OCI-LY7 (cell line): ENCODE results near the gene DTX3L. TPM values are rescaled to one million over a fixed set of nuclear protein-coding genes. Genes with fewer than 3 reads are reported as not detected.

Experiments
- BruUV-seq: library from RNA; stranded (reverse); fragments of 400-500 nt; replicated peaks from 2 replicates; lab custom pipeline; 2021; lab: Mats Ljungman, UMichigan
- CTCF ChIA-PET: fragments of 300-600 bp; sonication (Branson Sonifier 250); formaldehyde crosslinking; loops from one replicate; lab custom pipeline; 2022; ENCODE audit warnings: antibody characterized with exemption; ENCODE audit not compliant: unreplicated experiment; lab: Charles Lee
- POLR2A ChIA-PET: fragments of 300-600 bp; sonication (Branson Sonifier 250); formaldehyde crosslinking; loops from one replicate; lab custom pipeline; 2022; ENCODE audit warnings: antibody characterized with exemption; lab: Charles Lee
- DNase-seq: peaks from one replicate; pipeline ENCODE4 v3.0.0-alpha.2; 2015; ENCODE audit warnings: low spot score
- H2AFZ ChIP-seq: fragments of 200-600 bp; sonication (generic), shearing (Covaris generic); 2 replicates; pipeline ENCODE4 v1.6.1; 2014; ENCODE audit warnings: mild to moderate bottlenecking, antibody characterized with exemption, low read length, moderate library complexity
- H3K27ac ChIP-seq: fragments of 200-600 bp; sonication (generic); 2 replicates; pipeline ENCODE4 v1.5.1; 2014; ENCODE audit warnings: mixed run types, low read depth, mild to moderate bottlenecking, moderate library complexity, low read length, inconsistent platforms; ENCODE audit not compliant: poor library complexity, severe bottlenecking
- H3K36me3 ChIP-seq: fragments of 200-600 bp; sonication (generic); 2 replicates; pipeline ENCODE4 v1.6.1; 2014; ENCODE audit warnings: mild to moderate bottlenecking, antibody characterized with exemption, low read length, moderate library complexity, mixed read lengths; ENCODE audit not compliant: insufficient read depth
- H3K4me1 ChIP-seq: fragments of 200-600 bp; sonication (generic); 2 replicates; pipeline ENCODE4 v1.5.1; 2014; ENCODE audit warnings: mild to moderate bottlenecking, low read length; ENCODE audit not compliant: insufficient read depth, poor library complexity, severe bottlenecking
- H3K4me2 ChIP-seq: fragments of 200-600 bp; sonication (generic); 2 replicates; pipeline ENCODE4 v1.6.1; 2014; ENCODE audit warnings: mild to moderate bottlenecking, low read length
- H3K4me3 ChIP-seq: fragments of 200-600 bp; sonication (generic); 2 replicates; pipeline ENCODE4 v1.5.1; 2014; ENCODE audit warnings: mild to moderate bottlenecking, low read depth, low read length; ENCODE audit not compliant: poor library complexity, severe bottlenecking
- H3K79me2 ChIP-seq: fragments of 200-600 bp; sonication (generic); 2 replicates; pipeline ENCODE4 v1.6.1; 2016; ENCODE audit warnings: low read depth, mild to moderate bottlenecking, low read length, moderate library complexity, mixed read lengths; ENCODE audit not compliant: insufficient read depth
- H3K9me2 ChIP-seq: fragments of 200-600 bp; sonication (generic); 2 replicates; pipeline ENCODE4 v1.6.1; 2016; ENCODE audit warnings: mild to moderate bottlenecking, low read length, mixed read lengths; ENCODE audit not compliant: insufficient read depth
- H3K9me3 ChIP-seq: fragments of 200-600 bp; sonication (generic); 2 replicates; pipeline ENCODE4 v1.6.1; 2014; ENCODE audit warnings: mild to moderate bottlenecking, mixed run types, low read length, mixed read lengths
- H4K20me1 ChIP-seq: fragments of 200-600 bp; sonication (generic); 2 replicates; pipeline ENCODE4 v1.6.1; 2014; ENCODE audit warnings: mild to moderate bottlenecking, antibody characterized with exemption, low read length, moderate library complexity, mixed read lengths; ENCODE audit not compliant: insufficient read depth
- CTCF ChIP-seq: fragments of 200-600 bp; sonication (generic); conservative IDR thresholded peaks from 2 replicates; pipeline ENCODE4 v1.5.1; 2014; ENCODE audit warnings: mild to moderate bottlenecking, antibody characterized with exemption, low read length, moderate library complexity, mixed read lengths
- EZH2phosphoT487 ChIP-seq: fragments of 200-600 bp; sonication (generic); IDR thresholded peaks from 2 replicates; pipeline ENCODE4 v1.6.1; 2018; ENCODE audit warnings: low read depth, borderline replicate concordance, mild to moderate bottlenecking, mixed run types, antibody characterized with exemption, low read length, moderate library complexity, mixed read lengths
- intact Hi-C: fragments of 100-400 bp; cut with micrococcal nuclease; formaldehyde crosslinking; loops from one replicate; pipeline ENCODE4 v1.10.0; 2022; ENCODE audit not compliant: unreplicated experiment
- total RNA-seq, 2 experiments: library from RNA; depleted of rRNA in 1 of 2; stranded (reverse); fragments of >200 nt in 1 of 2; shearing (Covaris generic) in 1 of 2; gene quantifications; 2 replicates each; pipeline ENCODE4 v1.2.3, GENCODE V29; 2014 to 2022

Gene DTX3L
- total RNA-seq, 2 experiments from 2014 or later = 1.3 to 1.5 TPM

- H3K4me1 ChIP-seq = no peaks in the 10 kb centered on the region
- CTCF ChIA-PET = no interaction called here
- POLR2A ChIA-PET = interaction anchor here (0.7 to 0.8 kb wide), 2 partner anchors 243 to 620 kb away, joined by 3 to 4 read pairs; no protein-coding TSS in a partner anchor
- no peak overlapping the region for H2AFZ ChIP-seq
- TF ChIP-seq CTCF (no peak), EZH2phosphoT487 (no peak)
- no peak overlapping the region for H3K27ac ChIP-seq
- BruUV-seq = no TSS peak
- H3K9me3 ChIP-seq = no peaks in the 10 kb centered on the region
- no peaks in the 10 kb centered on the region for H4K20me1 ChIP-seq
- H3K4me3 ChIP-seq = no peak overlapping the region
- no peaks in the 10 kb centered on the region for H3K36me3 ChIP-seq
- no peak overlapping the region for H3K4me2 ChIP-seq
- no peak for DNase-seq
- H3K79me2 ChIP-seq = no peaks in the 10 kb centered on the region
- H3K9me2 ChIP-seq = no peaks in the 10 kb centered on the region
- intact Hi-C loops = no loop called here
Measured at GRCh38 chr3:122520861-122521260, 43.3 kb upstream of the DTX3L start.

GRCh38 chr3:122523317-122523716 lies 40.8 kb upstream of the DTX3L start:
- POLR2A ChIA-PET = interaction anchor here (1.5 kb wide), 1 partner anchor 23 kb away, joined by 4 read pairs; no protein-coding TSS in a partner anchor
- Histone ChIP-seq H3K4me1 (no peaks in the 10 kb centered on the region), H2AFZ (no peak overlapping the region), H3K36me3 (no peaks in the 10 kb centered on the region), H3K79me2 (no peaks in the 10 kb centered on the region), H3K9me2 (no peaks in the 10 kb centered on the region), H3K9me3 (no peaks in the 10 kb centered on the region), H3K4me2 (no peak overlapping the region), H3K27ac (no peak overlapping the region), H3K4me3 (no peak overlapping the region), H4K20me1 (no peaks in the 10 kb centered on the region)
- TF ChIP-seq EZH2phosphoT487 (no peak), CTCF (no peak)
- CTCF ChIA-PET = no interaction called here
- DNase-seq = no peak
- intact Hi-C loops = no loop called here
- BruUV-seq = no TSS peak

GRCh38 chr3:122530164-122530563 lies 34.0 kb upstream of the DTX3L start:
- H4K20me1 ChIP-seq = no peaks in the 10 kb centered on the region
- H3K9me2 ChIP-seq = no peaks in the 10 kb centered on the region
- no peak for DNase-seq
- no peak overlapping the region for H2AFZ ChIP-seq
- H3K36me3 ChIP-seq = no peaks in the 10 kb centered on the region
- H3K4me2 ChIP-seq = no peak overlapping the region
- H3K27ac ChIP-seq = no peak overlapping the region
- no peaks in the 10 kb centered on the region for H3K79me2 ChIP-seq
- H3K9me3 ChIP-seq = no peaks in the 10 kb centered on the region
- no TSS peak for BruUV-seq
- no peak for TF ChIP-seq EZH2phosphoT487
- TF ChIP-seq CTCF = no peak
- ChIA-PET CTCF (no interaction called here), POLR2A (no interaction called here)
- H3K4me3 ChIP-seq = no peak overlapping the region
- no peaks in the 10 kb centered on the region for H3K4me1 ChIP-seq
- intact Hi-C loops = no loop called here
